Measurements from ENCODE around the gene LGI4.
"Not testable (repeated sequence)": the region's sequence is repeated elsewhere in the genome, so short reads cannot be mapped to it uniquely, and the experiment has no call there.

Gene LGI4

GRCh38 chr19:35140962-35141836, 6.3 kb upstream of the LGI4 start:
- DNase-seq, result peak; percentile 97 to 98

- no peak for DNase-seq
These were observed 5.5 kb upstream of the LGI4 start for GRCh38 chr19:35140207-35140961.

- no peak for DNase-seq
These were observed 3.5 kb upstream of the LGI4 start, which contains the start of gene FXYD1 for GRCh38 chr19:35138305-35138892. TSS of gene FXYD1 (plus strand) at chr19:35138824. CDS start at chr19:35140080, 1,256 bp downstream.

GRCh38 chr19:35136977-35137702, 2.3 kb upstream of the LGI4 start:
- no peak for DNase-seq

GRCh38 chr19:35136231-35136630, 1.4 kb upstream of the LGI4 start:
- no peak for DNase-seq

- DNase-seq, result peak; percentile 75 to 80
These were observed 590 bp upstream of the LGI4 start for GRCh38 chr19:35135389-35135909.

GRCh38 chr19:35133826-35134225, 1.0 kb downstream of the LGI4 start:
- no peak for DNase-seq

GRCh38 chr19:35132254-35132653, 2.6 kb downstream of the LGI4 start:
- no peak for DNase-seq

- no peak for DNase-seq
These were observed 3.8 kb downstream of the LGI4 start for GRCh38 chr19:35130761-35131720.

GRCh38 chr19:35129724-35130274, 5.1 kb downstream of the LGI4 start:
- DNase-seq, result not testable (repeated sequence)

GRCh38 chr19:35128398-35129057, 6.3 kb downstream of the LGI4 start:
- DNase-seq, result no peak

- no peak for DNase-seq
These were observed 7.0 kb downstream of the LGI4 start for GRCh38 chr19:35127871-35128270.

GRCh38 chr19:35126624-35126959, 8.3 kb downstream of the LGI4 start:
- no peak for DNase-seq

GRCh38 chr19:35125749-35126623, 8.9 kb downstream of the LGI4 start:
- DNase-seq, result no peak

- no peak for DNase-seq
These were observed 9.6 kb downstream of the LGI4 start for GRCh38 chr19:35125270-35125717.

GRCh38 chr19:35124098-35125060, 10.5 kb downstream of the LGI4 start:
- peak; percentile 88 to 89 for DNase-seq

- no peak for DNase-seq
These were observed 11.3 kb downstream of the LGI4 start for GRCh38 chr19:35123573-35123972.
